A673 (cell line): ENCODE measurements around the gene CRELD2.

Source experiments
- CTCF ChIP-seq: fragments of 300-800, 200-600 bp; sonication (generic); conservative IDR thresholded peaks from 2 replicates; pipeline ENCODE4 v1.5.1; 2017; ENCODE audit warnings: low read depth, mild to moderate bottlenecking, antibody characterized with exemption, low read length, moderate library complexity, mixed read lengths
- EZH2 ChIP-seq: fragments of 200-600 bp; sonication (generic); IDR thresholded peaks from 2 replicates; pipeline ENCODE4 v1.6.1; 2017; ENCODE audit warnings: borderline replicate concordance, low read depth, mild to moderate bottlenecking, mixed read lengths, antibody characterized with exemption, low read length; ENCODE audit not compliant: poor library complexity, severe bottlenecking

GRCh38 chr22:49968831-49969661 is 50.6 kb downstream of the CRELD2 start:
- TF ChIP-seq CTCF (no peak), EZH2 (no peak)
